HepG2 (cell line): ENCODE results near the gene MFSD12.
A peak's percentile ranks its signal among the peaks of the same experiment; 100 is the strongest.

ENCODE experiments used
- CEBPG ChIP-seq: IDR thresholded peaks from 2 replicates; pipeline ENCODE4 v1.6.1; 2016
- CENPT ChIP-seq: sonication (generic); formaldehyde crosslinking; IDR thresholded peaks from 2 replicates; pipeline ENCODE4 v1.8.0; 2022; ENCODE audit warnings: low read depth, mild to moderate bottlenecking, moderate library complexity, missing genetic modification reagents
- HOXA5 ChIP-seq: sonication (generic); formaldehyde crosslinking; IDR thresholded peaks from 2 replicates; pipeline ENCODE4 v1.4.0; 2020; ENCODE audit warnings: missing genetic modification reagents
- ZNF224 ChIP-seq: sonication (generic); formaldehyde crosslinking; IDR thresholded peaks from 2 replicates; pipeline ENCODE4 v1.5.0; 2020; ENCODE audit warnings: mild to moderate bottlenecking, missing genetic modification reagents
- TF ChIP-seq, protein P1 (sequence below): sonication (generic); formaldehyde crosslinking; IDR thresholded peaks from 2 replicates; pipeline ENCODE4 v1.9.0; 2021; ENCODE audit warnings: missing genetic modification reagents, borderline replicate concordance
- TF ChIP-seq, protein P2 (sequence below): sonication (generic); formaldehyde crosslinking; IDR thresholded peaks from 2 replicates; pipeline ENCODE4 v1.5.0; 2020; ENCODE audit warnings: mild to moderate bottlenecking, missing genetic modification reagents, moderate library complexity

DNA sequence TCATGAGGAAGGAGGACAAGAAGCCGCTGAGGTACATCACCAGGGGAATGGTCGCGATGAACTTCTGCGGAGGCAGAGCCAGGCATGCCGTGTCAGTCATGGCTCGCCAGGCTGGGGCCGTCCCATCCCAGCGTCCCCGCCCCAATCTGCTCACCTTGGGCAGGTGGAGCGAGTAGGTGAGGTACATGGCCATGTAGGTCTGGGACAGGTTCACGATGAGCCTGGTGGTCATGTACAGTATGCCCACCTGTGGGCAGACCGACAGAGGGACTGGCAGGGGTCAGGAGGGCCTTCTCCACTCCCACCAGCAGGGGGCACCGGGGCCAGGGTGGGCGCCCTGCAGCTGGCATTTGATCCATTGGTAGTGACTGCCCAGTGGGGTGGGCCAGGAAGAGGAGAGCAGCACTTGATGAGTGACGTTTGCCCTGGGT is 10.1 kb downstream of the MFSD12 start:
- no peak for TF ChIP-seq ZNF224 (CRISPR knock-in tag)
- TF ChIP-seq, protein P1, sequence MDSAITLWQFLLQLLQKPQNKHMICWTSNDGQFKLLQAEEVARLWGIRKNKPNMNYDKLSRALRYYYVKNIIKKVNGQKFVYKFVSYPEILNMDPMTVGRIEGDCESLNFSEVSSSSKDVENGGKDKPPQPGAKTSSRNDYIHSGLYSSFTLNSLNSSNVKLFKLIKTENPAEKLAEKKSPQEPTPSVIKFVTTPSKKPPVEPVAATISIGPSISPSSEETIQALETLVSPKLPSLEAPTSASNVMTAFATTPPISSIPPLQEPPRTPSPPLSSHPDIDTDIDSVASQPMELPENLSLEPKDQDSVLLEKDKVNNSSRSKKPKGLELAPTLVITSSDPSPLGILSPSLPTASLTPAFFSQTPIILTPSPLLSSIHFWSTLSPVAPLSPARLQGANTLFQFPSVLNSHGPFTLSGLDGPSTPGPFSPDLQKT (CRISPR knock-in tag): no peak
- TF ChIP-seq CEBPG (CRISPR knock-in tag): no peak
- TF ChIP-seq, protein P2, sequence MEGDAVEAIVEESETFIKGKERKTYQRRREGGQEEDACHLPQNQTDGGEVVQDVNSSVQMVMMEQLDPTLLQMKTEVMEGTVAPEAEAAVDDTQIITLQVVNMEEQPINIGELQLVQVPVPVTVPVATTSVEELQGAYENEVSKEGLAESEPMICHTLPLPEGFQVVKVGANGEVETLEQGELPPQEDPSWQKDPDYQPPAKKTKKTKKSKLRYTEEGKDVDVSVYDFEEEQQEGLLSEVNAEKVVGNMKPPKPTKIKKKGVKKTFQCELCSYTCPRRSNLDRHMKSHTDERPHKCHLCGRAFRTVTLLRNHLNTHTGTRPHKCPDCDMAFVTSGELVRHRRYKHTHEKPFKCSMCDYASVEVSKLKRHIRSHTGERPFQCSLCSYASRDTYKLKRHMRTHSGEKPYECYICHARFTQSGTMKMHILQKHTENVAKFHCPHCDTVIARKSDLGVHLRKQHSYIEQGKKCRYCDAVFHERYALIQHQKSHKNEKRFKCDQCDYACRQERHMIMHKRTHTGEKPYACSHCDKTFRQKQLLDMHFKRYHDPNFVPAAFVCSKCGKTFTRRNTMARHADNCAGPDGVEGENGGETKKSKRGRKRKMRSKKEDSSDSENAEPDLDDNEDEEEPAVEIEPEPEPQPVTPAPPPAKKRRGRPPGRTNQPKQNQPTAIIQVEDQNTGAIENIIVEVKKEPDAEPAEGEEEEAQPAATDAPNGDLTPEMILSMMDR: peak; percentile 64
- no peak for TF ChIP-seq CENPT (CRISPR knock-in tag)
- no peak for TF ChIP-seq HOXA5 (CRISPR knock-in tag)
